GM18526 (cell line): Measurements from ENCODE around the gene TRPV6.

ENCODE experiments used
- POLR2A ChIP-seq: IDR thresholded peaks from 3 replicates; pipeline ENCODE4 v1.6.1; 2011; ENCODE audit not compliant: insufficient read length; ENCODE audit errors: extremely low read depth

The TRPV6 gene

DNA sequence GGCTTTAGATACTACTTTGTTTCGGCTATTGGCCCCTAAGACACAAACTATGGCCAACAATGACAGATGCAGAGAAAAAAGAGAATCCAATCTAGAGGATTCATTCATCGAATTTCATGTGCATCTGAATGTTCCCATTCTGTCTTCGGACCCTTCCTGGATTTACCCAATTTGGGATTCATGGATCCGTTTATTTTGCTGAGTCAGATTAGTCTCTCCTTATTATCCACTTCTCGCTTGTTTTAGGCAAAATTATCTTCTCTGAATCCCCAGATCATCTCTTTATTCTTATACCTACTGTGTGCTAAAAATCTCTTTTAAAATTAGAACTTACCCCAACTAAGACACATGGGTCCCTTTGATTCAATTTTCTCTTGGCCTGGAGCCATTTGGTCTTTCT is 6.5 kb downstream of the TRPV6 start:
- TF ChIP-seq POLR2A, result no peak

DNA sequence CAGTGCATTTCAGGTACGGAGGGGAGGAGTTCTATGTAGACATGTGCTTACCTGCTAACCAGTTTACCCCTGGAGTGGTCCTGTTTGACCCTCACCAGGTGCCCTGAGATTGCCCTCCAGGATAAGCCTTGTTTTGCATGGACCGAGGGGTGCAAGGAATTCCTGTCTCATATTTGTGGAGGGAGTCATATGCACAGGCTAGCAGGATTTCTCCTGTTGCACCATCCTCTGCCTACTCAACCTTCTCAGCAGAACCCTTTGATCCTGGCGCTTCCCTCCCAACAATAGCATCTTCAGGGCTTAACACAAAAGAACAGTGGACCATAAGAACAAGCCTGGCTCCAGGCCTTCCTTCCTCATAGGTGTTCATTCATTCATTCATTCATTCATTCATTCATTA is 7.2 kb downstream of the TRPV6 start:
- TF ChIP-seq POLR2A, result no peak

DNA sequence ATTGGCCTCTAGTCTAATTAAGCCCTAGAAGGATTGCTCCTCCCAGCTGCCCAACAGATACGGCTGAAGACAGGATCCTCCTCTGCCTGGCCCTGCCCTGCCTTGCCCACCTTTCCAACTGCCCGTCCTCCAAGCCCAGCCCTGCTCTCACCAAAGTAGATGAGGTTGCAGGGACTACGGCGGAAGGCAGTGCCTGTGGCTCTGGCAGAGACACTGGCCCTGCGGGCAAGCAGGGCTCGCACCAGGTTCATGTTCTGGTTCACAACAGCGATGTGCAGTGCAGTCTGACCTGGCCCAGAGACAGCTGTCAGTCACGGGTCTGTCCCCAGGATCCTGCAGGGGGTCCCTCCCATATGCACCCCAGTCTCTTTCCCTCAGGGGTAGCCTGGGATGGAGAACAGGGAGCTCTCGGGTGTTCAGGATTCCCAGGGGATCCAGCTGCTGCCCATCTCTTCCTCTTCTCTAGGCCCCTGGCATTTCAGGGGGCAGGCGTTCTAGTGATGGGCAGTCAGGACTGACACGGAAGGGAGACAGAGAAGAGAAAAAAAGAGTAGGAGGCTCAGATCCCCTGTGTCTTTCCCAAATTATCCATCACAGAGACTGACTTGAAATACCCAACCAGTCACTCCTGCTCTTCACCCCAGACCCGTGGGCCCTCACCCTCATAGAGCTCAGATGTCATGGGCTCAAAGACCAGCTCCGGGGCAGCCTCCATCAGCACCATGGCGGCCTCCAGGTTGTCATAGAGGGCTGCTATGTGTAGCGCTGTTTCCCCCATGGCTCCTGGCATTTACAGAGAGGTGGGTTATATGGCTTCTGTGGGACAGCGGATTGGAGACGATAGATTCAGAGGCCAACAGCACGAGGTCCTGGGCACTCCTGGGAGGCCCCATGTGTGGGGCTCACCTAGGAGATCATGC is 8.3 kb downstream of the TRPV6 start:
- no peak for TF ChIP-seq POLR2A

DNA sequence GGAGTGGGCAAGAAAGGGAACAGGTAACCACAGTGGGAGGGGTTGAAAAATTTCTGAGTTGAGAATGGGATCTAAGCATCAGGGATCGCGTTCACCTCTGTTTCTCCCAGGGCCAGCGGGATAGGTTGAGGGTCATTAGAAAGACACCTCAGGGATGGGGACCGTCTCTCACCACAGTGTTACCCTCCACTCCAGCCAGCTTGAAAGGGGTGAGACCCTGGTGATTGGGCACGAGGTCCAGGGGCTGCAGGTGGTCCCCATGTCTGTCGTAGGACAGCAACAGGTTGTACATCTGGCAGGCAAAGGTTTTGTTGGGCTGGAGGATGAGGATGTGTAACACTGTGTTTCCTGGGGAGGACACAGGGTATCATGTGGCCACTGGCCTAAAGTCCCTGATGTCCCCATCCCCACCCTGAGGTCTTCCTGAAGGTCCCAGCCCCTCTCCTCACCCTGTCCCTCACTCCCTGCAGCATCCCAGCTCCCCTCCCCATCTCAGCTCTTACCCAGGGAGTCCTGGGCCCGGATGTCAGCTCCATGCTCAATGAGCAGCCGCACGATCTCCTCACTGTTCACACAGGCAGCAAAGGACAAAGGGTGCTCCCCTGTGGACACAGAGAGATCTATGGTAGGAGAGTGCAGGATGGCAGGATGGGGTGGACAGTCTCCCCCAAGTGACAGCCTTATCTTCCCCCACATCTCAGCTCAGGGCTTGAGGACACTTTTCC is 9.1 kb downstream of the TRPV6 start:
- no peak for TF ChIP-seq POLR2A

DNA sequence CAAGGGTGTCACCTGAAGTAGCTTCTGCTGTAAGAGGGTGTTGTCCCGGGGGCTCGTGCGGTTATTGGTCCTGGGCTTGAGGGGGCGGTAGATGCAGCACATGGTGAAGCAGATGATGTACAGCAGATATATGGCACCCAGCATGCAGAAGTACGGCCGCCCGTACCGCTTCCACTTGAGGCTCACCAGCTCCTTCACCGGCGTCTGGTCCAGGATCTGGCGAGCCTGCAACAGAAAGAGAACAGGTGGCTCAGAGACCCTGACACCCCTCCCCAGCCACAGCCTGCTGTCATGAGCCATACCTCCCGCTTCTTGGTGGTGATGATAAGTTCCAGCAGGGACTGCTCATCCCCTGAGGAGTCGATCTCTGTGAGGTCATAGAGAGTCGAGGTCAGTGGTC is 10.1 kb downstream of the TRPV6 start:
- no peak for TF ChIP-seq POLR2A

DNA sequence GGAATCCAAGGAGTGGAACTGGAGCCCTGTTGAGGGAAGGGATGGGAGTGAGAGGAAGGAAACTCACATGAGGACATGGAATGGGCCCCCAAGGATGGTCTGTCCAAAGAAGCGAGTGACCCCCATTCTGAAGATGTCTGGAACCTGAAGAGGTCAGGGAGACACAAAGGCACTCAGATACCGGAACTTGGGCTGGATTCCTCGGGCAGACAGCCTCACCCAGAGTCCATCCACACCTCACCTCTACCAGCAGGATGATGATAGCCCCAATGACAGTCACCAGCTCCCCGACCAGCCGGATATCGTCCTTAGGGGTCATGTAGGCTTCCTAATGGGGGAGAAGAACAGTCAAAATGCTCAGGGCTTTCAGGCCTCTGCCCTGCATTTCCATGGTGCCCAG is 10.7 kb downstream of the TRPV6 start:
- no peak for TF ChIP-seq POLR2A

DNA sequence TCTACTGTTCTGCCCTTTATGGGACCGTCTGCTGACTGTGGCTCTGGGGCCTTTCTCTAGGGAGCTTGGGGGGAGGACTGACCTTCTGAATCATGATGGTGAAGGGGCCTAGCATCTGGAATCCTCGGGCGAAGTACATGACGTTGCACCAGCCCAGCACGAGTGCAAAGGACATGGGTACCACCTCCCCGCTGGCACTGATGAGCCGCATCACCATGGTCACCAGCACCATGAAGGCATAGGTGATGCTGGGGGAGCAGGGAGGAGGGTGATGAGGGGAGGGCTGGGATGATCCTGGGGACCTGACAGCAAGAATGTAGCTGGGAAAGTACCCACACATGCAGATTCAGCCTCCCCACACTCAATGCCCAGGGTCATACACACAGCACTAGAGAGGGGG is 11.1 kb downstream of the TRPV6 start:
- no peak for TF ChIP-seq POLR2A

DNA sequence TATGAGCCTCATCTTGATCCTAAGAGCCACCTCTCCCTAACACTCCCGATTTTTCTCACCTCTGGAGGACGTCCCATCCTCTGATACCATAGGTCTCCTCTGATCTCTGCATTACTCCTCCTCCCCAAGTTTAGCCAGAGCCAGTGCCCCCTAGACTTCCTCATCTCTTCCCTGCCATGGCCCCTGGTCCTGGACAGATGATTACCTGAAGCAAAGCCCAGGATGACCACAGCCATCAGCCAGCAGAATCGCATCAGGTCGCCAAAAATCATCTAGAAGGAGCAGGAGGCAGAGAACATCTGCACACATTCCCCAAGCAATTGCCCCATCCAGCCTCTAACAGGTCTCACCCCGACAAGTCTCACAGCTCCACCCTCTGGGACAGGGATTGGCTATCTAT is 11.7 kb downstream of the TRPV6 start:
- TF ChIP-seq POLR2A, result no peak

DNA sequence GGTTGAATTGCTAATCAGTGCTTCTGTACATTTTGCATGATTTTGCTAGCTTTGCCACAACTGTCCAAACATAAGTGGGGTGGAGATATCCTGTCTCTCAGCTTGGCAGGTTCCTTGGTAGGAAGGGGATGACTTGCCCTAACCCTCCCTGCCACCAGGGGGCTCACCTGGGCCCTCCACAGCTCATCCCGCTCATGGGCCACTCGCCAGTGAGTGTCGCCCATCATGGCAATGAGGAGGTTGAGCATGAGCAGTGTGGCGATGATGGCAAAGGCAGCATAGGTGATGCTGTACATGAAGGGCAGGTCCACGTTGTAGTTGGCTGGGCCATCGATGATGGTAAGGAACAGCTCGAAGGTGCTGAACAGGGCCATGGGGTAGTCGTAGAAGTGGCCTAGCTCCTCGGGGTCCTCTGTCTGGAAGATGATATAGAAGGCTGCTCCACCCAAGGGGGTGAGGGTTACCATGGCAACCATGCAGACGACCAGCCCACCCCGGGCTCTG is 12.2 kb downstream of the TRPV6 start:
- no peak for TF ChIP-seq POLR2A

DNA sequence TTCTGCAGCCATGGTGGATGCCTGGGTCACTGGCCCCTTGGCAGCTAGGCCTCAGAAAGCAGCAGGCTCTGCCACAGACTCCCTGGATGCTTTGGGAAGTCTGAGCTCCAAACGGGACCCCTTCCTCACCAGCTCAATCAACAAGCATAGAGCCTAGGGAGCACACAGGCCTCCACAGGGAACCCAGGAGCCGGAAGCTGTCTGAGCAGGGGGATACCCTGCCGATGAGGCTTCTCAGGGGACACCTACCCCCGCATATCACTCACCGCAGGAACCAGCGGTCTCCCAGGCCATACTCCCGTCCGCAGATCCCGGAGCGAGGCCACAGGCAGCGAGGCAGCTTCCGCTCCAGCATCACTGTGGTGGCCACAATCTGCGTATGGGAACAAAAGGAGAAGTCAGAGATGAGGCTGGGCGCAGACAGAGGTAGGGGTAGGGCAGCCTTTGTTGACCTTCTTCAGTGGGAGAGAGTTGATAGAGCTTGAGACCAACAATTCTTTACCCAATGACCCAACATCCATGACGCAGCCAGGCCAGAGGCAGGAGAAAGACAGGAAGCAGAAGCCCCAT is 13.4 kb downstream of the TRPV6 start:
- no peak for TF ChIP-seq POLR2A

DNA sequence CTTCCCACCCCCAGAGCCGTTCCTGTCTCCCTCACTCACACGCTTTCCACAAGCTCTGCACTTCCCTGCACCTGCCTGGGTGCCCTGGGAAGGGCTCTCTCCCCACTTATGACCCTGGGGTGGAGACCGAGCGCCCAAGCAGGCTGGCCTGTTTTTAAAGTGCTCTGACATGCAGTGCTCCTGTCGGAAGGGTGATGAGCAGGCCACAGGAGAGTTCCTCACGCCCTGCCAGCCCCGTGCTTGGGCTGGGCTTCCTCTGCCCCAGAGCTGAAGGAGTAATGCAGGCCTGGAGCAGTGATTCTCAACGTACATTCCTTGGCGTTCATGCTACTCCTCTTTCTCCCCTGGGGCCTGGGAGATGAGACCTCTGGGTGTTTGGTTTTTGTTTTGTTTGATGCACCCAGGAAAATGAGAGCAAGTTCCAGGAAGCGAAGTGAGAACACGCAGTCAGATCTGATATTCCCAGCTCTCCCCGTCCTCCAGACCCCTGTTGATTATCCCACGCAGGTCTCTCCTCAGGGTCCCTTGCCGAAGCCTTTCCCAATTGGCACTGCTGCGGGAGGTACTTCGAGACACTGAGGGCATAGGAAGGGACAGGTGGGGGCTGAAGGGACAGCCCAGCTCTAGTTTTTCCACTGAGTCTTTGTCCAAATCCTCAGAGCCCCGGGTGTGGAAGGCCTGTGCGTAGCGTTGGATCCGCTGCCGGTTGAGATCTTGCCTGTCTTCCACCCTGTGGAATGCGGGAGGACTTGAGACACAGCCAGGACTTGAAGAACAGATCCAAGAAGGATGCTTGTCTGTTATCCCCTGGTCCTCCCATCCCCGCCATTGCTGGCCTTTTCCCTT is 14.1 kb downstream of the TRPV6 start:
- no peak for TF ChIP-seq POLR2A

DNA sequence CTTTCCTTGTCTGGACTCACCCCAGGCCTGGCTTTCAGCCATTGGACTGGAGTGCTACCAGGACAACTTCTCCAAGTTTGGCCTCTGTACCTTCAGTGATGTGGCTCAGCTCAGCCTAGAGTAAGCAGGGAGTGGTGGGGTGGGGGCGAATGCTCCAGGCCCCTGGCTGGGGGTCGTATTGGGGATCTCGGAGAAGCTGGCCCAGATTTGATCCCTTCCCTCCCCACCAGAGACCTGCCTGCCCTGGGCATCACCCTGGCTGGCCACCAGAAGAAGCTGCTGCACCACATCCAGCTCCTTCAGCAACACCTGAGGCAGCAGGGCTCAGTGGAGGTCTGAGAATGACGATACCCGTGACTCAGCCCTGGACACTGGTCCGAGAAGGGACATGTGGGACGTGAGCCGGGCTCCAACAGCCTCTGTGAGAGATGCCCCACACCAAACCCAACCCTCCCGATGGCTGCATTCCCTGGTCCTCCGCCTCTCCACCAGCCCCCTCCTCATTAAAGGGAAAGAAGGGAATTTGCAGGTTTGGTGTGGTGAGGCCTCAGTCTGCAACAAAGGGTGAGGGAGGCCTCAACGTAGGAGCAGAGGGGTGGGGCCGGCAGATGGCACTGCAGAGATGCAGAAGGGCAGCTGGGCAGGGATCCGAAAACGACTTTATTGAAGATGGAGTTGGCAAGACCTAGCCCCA is 14.8 kb downstream of the TRPV6 start:
- TF ChIP-seq POLR2A, result no peak

DNA sequence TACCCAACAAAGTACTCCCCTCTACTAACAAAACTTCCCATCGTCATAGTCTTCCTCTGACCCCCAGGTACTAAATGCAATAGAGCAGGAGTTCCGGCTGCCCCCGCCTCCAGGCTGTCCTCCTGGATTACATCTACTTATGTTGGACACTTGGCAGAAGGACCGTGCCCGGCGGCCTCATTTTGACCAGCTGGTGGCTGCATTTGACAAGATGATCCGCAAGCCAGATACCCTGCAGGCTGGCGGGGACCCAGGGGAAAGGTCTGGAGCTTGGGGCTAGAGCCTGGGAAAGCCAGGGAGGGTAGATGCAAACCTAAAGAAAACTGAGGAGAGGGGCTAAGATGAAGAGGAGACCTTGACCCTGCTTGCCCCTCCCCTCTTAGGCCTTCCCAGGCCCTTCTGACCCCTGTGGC is 15.4 kb downstream of the TRPV6 start:
- TF ChIP-seq POLR2A, result no peak

DNA sequence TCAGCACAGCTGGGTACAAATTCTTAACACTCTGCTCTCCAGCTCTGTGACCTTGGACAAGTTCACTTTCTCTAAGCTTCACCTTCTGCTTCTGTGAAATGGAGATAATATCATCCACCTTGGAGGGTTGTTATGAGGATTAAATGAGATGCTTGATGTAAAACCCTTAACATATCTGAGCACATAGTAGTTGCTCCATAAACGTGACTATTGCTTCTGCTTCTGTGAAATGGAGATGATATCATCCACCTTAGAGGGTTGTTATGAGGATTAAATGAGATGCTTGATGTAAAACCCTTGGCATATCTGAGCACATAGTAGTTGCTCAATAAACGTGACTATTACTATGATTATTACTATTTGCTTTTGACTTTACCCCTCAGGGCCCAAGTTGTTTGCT is 16.1 kb downstream of the TRPV6 start:
- no peak for TF ChIP-seq POLR2A
